HG02840 (cell line): ENCODE measurements around the gene TLX3.
"Not testable (repeated sequence)": the region's sequence is repeated elsewhere in the genome, so short reads cannot be mapped to it uniquely, and the experiment has no call there.

Experiments used
- ATAC-seq: cut with Tn5 transposase; IDR thresholded peaks from one replicate; pipeline ENCODE4 v1.9.1; 2021; ENCODE audit warnings: mild to moderate bottlenecking, moderate library complexity, moderate number of reproducible peaks; ENCODE audit not compliant: unreplicated experiment, low FRiP score

Gene TLX3

DNA sequence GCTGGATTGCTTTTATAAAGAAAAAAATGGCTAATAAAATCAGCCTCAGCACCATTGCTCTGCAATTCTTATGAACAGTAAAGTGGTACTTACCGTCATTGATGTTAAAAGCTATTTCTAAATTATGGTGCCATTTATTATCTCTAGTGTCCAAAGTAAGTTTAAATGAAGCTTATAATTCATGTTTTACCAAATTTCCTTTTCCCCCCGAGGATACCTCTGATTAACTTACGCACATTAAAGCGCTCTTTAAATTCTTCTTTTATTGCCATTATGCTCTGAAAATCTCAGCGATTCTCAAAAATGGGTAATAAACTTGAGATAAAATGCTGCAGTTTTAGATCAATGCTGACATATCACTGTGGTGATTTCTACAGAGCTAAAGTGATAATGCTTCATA is 13.5 kb downstream of the TLX3 start:
- no peak for ATAC-seq

DNA sequence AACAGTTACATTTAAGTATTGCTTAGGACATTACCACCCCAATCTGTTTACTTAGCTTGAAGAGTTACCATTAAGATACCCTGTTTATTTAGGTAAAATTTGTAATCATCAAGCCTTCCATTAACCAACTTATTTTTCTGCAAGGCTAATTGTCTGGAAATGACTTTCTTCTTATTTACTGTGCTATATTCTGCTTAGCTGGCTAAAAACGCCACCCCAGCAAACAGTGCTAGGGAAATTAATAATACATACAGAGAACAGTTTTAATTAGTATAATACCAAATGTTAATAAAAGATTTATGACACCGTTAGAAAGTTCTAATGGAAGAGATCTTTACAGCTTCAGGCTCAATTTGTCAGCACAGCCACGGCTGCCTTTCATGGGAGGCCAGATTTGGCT is 14.0 kb downstream of the TLX3 start:
- no peak for ATAC-seq

DNA sequence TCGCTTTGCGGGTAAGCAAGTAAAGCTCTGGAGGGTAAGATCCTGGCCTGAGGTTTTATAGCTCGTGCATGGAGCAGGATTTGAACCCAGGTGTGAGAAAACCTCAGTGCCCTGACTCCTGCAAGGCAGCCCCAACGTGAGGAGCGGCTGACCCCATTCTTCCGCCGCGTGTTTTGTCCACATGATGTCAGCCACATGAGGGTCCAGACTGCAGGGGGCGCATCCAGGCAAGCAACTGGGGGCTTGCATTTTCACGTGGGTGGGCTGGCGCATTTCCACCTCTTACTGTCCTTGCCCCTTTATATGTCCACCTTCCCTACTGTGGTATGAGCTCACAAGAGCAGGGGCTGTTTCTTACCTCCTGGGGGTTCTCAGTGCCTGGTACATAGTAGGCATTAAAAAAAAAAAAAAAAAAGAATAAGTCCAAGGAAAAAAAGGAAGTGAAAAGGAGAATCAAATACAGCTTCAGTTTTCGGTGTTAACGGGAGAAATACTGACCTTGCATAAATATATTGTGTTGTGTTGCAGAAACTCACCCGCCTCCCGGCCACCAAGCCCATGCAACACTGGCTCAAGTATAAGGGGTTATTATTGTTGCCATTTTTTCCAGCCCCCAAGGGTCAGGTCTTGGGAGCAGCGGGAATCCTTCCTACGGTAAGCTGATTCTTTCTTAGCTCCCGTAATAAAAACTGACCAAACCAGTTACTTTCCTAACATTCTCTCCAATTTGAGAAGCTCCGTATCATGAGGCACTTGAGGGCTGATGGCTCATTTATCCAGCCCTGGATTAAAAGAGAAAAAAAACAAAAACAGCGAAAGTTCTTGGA is 15.0 kb downstream of the TLX3 start:
- no peak for ATAC-seq

DNA sequence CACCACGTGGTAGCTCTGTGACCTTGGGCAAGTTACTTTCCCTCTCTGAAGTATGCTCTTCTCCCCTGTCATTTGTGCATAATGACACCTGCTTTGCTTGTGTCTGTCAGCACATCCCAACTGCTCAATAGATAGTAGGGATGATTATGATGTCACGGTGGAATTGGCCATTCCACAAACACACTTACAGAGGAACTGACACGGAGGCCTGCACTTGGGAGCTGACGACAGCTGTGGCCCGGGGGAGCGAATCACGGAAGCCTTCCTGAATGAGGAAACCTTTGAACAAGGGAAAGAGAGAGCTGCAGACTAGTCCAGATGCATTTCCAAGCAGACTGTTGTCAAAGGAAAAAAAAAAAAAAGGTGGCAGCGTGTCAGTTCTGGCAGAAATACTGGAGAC is 21.0 kb downstream of the TLX3 start:
- ATAC-seq: no peak

DNA sequence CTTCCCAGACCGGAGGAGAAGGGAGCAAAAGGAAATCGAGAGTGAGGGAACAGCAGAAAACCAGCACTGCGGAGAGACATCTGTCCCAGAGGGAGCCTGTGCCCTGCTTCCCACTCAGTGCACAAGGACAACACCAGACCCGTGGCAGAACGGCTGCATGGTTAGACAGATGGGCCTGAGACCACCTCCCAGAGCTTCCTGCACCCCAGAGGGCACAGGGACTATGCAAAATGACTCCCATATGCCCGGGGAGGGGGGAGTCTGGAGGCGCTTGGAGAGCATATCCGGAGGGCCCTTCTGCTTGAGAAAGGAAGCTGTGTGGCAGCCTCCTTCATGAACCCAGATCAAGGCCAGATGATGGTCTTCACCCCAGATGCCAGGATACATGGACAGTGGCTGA is 26.6 kb downstream of the TLX3 start:
- no peak for ATAC-seq

DNA sequence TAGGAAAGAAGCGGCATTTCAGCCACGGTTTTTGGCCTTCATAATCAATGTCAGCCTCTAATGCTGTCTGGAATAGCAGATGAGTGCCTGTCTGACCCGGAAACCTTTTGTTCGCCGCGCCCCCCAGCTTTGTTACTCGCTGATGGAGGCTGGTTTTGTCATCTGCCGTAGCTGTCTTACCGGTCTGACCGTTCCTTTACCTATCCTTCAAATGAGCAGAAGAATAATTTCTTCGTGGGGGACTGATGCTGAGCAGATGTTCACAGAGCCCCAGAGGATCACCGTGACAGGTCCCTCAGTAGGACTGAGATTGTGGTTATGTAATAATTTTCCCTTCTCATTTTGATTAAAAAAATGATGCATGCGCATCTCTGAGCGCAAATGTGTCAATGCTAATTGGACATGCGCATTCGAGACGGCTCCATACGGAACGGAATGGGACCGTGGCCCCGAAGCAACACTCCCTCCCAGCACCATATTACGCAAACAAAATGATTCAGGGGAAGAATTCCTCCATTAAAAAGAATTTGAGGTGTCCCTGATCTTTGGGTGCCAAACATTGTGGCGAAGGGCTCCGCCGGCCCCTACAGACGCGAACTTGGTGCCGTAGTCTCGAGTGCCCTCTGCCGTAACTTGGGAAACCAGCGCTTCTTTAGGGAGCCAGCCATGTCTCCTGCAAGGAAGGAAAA is 27.6 kb downstream of the TLX3 start:
- ATAC-seq: no peak

DNA sequence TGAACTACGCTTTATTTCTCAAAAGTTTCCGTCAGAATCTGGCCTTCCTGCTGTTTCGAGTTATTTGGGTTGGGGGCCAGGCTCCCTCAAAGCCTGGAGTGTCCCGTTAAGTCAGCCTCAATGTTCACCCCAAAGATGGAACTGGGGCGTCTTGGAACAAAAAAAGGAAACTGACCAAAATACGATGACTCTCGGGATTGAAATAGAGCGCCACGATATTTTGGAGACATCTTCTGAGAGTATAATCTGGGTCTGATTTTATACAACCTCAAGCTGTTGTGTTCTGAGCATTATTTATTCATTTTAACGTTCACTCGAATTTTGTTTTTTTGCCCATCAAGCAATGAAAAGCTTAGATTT is 28.1 kb downstream of the TLX3 start:
- ATAC-seq: no peak

DNA sequence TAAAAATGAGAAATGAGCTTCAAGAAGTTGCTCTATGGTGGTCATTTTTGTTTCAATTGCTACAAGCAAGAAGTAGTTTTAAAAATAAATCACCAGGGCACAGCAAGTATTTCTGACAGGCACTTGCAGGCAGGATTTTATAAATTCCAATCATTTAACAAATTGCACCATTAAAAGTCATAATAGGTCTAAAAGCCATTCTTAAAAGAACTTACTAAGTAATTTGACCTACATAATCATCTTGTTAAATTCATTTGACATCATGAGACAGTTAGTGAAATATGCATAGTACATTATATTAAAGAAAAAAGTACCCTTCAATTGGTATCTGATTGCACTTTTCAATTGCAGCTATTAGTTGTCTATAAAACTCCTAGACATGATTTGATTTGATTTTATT is 31.0 kb downstream of the TLX3 start:
- no peak for ATAC-seq

DNA sequence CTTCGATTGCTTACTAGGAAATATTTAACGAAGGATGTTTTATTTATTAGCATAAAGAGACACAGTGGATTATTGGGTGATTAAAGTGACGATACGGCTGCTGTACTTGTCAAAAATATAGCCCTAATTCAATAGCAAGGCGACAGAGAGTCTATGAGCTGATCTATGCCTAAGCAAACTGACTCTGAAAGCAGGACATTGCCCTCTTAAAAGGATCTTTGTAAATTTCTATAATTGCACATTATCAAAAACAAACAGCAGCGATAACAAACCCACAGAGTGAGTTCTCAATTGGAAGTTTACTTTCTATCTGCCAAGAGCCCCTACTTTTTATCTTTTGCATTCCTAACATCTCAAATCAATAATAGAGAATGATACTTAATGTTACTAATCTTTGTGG is 31.4 kb downstream of the TLX3 start:
- no peak for ATAC-seq

DNA sequence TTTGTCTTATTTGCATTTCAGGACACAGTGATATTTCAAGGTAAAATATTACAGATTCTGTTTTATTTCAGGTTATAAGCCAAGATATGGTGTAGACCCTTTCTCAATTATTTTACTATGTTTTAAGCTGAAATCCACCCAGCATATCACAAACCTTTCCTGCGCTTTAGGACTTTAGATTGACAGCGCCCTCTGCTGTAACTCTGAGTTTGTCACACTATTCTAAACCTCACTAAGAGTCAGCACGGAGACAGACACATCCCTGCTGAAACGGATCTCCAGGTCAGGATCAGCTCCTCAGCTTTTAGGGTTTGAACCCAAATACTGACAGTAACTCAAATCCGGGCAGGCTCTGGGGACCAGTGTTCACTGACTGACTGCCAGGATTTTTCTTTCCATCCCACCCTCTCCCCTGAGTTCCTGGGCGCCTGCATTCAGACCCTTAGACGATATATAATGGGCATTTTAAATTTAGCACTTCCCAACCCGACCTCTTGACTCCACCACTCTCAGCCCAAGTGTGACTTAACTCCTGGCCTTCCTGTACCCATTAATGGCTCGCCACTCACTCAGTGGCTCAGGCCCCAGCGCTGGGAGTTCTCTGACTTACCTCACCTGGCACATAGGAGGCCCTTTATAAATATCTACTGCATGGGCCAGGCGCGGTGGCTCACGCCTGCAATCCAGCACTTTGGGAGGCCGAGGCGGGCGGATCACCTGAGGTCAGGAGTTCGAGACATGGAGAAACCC is 33.5 kb downstream of the TLX3 start:
- no peak for ATAC-seq

DNA sequence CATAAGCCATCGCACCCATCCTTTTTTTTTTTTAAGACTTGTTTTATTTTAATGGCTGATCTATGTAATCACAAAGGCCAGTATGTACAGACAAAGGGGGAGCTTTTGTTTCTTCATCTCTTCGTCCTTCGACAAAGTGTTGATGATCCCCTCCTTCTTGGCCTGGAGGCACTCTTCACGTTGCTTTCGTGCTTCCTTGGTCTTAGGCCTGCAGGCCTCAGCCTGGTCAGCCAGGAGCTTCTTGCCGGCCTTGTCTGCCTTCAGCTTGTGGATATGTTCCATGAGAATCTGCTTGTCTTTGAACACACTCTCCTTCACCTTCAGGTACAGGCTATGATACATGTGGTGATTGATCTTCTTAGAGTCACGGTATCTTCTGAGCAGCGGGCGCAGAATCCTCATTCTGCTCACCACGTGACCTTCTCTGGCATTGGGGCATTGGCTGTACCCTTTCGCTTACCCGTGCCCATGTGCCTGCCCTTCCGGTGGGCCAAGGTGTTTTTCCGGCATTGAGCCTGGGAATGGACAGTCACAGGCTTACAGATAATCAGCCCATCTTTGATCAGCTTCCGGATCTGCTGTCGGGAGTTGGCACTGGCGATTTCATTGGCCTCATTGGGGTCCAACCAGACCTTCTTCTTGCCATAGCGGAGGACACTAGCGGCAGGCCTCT is 36.0 kb downstream of the TLX3 start:
- ATAC-seq: no peak

DNA sequence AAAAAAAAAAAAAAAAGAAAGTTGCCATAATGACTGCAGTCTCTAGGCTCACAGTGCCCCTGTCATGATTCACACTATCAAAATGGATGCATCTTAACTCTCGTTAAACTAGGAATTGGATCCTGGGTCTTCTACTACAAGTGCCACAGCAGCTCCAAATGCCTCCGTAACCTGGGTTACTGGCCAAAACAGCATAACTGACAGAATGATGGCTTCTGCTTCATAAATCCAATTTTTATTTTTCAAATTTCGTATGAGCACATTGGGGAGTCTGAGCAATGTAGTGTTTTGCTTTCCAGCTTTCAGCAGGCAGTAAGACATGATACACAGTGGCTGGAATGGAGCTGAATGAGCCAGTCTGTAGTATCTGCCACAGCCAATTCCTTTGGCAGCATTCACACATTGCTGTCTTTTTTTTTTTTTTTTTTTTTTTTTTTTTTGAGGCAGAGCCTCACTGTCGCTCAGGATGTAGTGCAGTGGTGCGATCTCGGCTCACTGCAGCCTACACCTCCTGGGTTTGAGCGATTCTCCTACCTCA is 42.6 kb downstream of the TLX3 start:
- no peak for ATAC-seq

DNA sequence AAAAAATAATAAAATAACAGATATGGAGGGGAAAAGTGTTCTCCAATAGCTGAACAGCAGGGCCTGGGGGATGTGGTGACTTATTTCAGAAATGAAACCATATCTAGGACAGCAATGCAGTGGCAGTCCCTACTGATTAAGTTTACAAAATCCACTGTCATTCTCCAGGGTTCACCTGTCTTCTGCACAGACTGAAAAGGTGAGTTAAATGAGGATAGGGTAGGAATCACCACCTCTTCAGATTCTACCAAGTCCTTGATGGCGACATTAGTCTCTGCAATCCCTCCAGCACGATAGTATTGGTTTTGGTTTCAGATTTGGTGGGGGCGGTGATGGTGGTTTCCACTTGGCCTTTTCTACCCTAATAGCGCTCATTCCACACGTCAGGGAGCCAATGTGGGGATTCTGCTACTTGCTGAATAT is 46.3 kb downstream of the TLX3 start:
- ATAC-seq: peak; percentile 86

DNA sequence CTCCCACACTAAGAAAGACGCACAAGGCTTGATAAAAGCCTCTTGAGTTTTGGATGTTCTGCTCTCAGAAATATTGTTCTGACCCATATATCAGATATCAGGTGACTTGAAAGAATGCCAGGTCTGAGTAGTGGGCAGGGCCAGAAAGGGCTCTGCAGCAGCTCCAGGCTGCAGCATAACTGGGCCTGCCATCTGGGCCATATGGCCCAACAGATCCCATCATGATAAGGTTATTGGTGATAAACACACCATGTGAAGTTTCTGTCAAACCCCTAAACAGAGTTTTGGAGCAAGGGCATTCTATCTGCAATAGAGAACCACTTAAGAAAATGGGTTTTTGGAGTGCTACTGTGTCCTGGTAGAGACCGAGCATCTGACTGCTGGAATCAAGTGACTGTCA is 48.8 kb downstream of the TLX3 start:
- no peak for ATAC-seq

DNA sequence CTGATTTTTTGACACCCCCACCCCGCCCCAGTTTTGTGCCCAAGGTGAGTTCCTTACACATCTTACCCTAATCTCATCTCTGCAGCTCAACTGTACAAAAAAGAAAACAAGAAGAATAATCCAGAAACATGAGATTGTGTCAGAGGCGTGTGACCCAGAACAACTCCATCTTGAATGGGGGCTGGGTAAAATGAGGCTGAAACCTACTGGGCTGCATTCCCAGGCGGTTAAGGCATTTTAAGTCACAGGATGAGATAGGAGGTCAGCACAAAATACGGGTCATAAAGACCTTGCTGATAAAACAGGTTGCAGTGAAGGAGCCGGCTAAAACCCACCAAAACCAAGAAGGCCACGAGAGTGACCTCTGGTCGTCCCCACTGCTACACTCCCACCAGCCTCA is 52.1 kb downstream of the TLX3 start:
- ATAC-seq: not testable (repeated sequence)
